ENCODE measurements around the gene WFDC5.

Gene WFDC5

DNA sequence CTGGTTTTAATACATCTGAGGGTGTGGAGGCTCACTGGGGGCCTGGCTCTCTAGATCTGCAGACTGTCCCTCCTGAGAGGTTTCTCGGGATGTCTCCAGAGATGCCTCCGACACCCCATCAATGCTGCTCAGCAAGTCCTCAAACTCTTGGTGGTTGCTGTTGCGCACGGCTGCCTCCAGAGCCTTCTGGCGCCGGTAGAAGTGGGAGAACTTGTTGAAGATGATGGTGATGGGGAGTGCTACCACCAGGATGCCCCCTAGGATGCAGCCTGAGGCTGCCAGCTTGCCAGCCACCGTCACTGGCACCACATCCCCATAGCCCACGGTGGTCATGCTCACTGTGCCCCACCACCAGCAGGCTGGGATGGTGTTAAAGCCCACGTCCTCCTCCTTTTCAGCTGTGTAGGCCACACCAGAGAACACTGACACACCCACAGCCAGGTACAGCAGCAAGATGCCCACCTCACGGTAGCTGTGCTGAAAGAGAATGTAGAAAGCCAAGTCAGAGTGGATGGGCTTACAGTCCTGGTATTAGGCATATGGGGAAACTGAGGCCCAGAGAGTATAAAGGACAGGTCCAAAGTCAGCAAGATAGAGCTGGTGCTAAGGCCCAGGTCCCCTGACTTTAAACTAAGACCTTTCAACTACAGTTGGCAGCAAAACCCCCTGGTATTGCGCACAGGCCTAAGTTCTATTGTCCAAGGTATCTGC is 20.0 kb downstream of the WFDC5 start:
- in situ Hi-C loops (cut with HindIII; ENCODE audit: low pct_ligation_motif_present, low pct_unique_long_range_greater_than_20kb, low sequenced_read_pairs), result no loop called here
- no peak for DNase-seq

DNA sequence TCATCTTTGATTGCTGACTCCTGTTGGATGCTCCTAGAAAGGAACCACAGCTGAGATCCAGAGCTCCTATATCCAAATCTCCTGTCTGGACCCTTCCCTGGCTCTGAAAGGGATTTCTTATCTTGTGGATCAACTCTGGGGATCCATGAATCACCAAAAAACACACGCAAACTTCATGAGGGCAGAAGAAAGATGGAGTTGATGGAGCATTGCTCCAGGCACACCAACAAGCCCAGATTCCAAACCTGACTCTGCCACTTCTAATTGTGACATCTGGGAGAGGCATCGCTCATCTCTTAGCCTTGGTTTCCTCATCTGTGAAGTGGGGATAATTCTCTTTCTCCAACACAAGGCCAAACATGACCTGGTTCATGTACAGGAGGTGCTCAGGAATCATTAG is 20.8 kb downstream of the WFDC5 start:
- no peak for DNase-seq
- in situ Hi-C loops (cut with HindIII; ENCODE audit: low pct_ligation_motif_present, low pct_unique_long_range_greater_than_20kb, low sequenced_read_pairs), result no loop called here

DNA sequence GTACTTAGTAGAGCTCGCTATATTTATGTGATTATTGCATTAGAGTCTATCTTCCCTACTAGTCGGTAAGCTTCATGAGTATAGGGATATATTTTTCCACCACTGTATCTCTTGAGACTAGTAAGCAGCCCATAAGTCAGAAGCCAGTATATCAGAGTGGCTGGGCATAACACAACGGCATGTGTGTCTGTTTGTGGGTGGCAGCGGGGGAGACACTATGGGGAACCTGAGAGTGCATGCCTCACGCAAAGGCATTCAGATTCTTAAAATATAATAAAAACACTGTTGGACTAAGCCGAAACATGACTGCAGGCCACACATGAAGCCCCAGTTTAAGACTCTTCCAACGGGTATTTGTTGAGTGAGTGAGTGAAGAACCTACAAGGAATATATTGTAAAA is 22.1 kb downstream of the WFDC5 start:
- no peak for DNase-seq
- in situ Hi-C loops (cut with HindIII; ENCODE audit: low pct_ligation_motif_present, low pct_unique_long_range_greater_than_20kb, low sequenced_read_pairs), result no loop called here

DNA sequence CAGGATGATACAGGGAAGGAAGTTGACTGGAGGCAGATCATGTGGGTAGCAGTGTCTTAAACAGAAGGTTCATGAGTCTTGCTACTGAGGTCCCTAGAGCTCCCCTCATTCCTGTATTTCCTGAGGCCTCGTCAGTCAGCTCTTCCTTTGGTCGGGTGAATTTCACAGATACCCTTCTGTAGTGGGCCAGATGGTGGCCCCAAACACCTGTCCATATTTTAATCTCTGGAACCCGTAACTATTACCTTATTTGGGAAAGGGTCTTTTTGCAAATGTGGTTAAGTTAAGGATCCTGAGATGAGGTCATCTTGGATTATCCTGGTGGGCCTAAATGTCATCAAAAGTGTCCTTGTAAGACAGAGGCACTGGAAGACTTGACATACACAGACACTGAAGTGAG is 23.6 kb downstream of the WFDC5 start:
- DNase-seq, result no peak
- in situ Hi-C loops (cut with HindIII; ENCODE audit: low pct_ligation_motif_present, low pct_unique_long_range_greater_than_20kb, low sequenced_read_pairs), result no loop called here

DNA sequence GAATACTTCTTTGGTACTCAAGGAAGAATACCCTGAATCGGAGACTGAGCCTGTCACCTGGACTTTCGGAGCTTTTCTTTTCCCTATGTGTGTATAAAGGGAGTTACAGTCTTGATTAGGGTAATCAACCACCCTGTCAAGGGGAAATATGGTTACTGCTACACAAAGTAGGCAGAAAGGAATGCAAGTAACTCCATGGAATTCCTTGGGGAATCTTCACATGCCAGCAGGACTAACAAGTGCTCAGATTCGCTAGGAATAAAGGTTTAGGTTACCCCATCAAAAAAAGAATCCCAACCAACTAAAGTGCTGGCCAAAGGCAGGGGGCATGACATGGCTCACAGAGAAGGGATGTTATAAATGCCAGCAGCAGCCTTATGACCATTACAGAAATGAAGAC is 24.5 kb downstream of the WFDC5 start:
- in situ Hi-C loops (cut with HindIII; ENCODE audit: low pct_ligation_motif_present, low pct_unique_long_range_greater_than_20kb, low sequenced_read_pairs), result no loop called here
- no peak for DNase-seq

DNA sequence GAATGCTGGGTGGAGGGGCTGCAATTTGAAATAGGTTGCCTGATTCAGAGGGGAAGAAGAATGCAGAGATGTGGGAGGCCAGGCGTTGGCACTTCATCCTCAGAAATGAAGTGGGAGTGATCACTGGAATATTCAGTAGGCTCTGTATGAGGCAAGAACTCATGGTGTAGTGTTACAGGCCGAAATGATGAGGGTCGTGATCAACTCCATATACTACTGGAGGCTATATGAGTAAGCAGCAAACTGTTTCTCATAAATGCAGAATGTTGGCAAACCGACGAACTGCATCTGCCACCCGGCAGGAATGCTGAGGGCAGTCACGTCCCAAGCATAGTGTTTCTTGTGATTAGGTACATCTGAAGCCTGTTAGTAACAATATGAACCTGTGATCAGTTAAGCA is 26.7 kb downstream of the WFDC5 start:
- in situ Hi-C loops (cut with HindIII; ENCODE audit: low pct_ligation_motif_present, low pct_unique_long_range_greater_than_20kb, low sequenced_read_pairs), result no loop called here
- no peak for DNase-seq

DNA sequence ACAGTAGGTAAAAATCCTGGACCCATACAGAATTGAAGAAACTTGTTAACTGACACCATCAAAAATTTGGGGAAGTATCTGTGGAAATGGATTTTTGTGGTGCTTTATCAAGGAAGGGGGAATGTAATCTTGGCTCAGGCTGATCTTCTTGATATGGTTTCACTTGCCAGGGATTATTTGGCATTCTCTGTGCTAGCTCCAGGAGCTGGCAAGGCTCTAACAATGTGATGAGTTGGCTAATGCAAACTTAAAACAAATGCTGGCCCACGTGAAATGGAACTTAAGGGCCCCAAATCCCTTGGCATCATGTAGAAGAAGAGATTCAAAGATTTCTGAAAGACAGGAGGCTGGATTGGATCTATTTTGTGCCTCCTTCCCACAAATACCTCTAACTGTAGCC is 27.2 kb downstream of the WFDC5 start:
- DNase-seq, result no peak

DNA sequence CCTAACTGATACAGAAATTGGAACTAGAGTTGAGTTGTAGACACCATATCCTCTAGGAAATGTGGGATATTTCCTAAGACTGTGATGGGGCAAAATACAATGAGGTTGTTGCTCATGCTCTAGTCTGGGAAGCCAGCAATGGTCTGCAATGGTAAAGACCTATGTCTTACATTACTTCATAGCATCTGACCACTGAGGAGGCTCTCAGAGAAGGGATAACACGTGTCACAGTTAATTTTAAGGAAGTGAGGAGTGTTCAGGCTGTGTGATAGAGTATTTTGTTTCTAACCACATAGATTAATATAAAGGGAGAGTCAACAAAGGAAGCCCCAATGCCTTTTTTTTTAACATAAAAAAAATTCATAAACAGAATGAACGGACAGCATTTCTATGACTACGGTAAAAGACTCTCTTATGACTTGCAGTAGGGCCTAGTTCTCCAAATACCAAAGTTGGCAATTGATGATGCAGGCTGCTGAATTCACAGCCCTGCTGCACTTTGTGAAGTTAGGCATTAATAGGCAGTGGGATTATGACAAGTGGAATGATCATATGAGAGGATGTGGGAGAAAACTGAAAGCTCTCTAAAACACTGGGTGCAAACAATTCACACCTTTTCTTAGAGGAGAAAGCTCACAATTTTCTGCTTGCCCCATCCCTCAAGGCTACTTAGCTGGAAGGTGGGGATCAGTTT is 27.7 kb downstream of the WFDC5 start:
- in situ Hi-C loops (cut with HindIII; ENCODE audit: low pct_ligation_motif_present, low pct_unique_long_range_greater_than_20kb, low sequenced_read_pairs), result no loop called here
- DNase-seq, result no peak

More for the DNA sequence above, 27.2 kb downstream of the WFDC5 start:
- in situ Hi-C loops (cut with HindIII; ENCODE audit: low pct_ligation_motif_present, low pct_unique_long_range_greater_than_20kb, low sequenced_read_pairs), result no loop called here

DNA sequence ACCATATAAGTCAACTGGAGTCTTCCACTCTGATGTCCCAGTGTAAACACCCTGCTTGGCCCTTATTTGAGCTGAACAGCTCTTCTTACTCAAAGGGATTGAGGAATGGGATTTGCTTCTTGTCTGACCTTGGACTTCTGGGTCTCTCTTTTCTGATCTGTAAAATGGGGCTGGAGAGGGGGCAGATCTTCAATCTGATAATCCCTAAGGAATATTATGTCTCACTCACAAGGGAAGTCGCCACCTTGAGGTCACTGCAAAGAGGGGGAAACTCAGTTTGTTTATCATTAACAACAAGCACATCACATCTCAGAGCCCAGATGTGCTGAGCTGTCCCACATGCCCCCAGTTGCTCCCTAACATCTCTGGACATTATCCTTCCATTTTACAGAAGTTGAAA is 29.1 kb downstream of the WFDC5 start:
- in situ Hi-C loops (cut with HindIII; ENCODE audit: low pct_ligation_motif_present, low pct_unique_long_range_greater_than_20kb, low sequenced_read_pairs), result no loop called here

DNA sequence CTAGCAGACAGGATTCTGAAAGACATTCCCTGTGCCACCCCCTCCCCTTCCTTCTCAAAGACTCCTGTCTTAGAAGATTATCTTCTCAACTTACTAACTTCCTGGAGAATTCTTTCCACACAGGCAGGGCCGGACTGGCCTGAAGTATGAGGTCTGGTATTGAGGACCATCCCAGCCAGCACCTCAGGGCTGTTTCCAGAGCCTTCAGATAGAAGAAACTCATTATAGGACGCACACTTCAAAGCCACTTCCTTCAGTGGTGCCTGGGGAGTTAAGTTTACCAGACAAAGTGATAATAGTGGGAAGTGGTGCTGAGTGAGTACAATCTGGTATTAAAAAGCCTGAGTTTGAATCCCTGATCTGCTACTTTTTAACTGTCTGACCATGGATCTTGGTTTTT is 29.7 kb downstream of the WFDC5 start:
- DNase-seq, result no peak
- in situ Hi-C loops (cut with HindIII; ENCODE audit: low pct_ligation_motif_present, low pct_unique_long_range_greater_than_20kb, low sequenced_read_pairs), result no loop called here

More for the DNA sequence above, 29.1 kb downstream of the WFDC5 start:
- no peak for DNase-seq

DNA sequence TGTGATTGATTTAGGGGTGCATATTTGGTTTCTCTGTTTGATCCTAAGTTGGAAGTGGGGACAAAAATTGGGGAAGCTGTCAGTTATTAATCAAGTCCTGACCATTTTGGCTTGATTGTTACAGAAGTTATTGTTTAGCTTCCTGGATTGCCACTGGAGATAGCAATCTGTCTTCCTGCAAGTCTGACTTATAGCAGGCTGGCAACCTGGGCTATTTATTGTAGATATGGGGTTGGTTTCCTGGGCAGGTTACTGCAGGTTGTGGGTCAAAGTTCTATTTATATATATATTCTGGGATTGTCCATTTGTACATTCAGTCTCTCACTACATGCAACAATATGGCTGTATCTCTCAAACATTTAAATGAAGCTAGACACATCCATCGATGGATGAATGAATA is 31.8 kb downstream of the WFDC5 start:
- in situ Hi-C loops (cut with HindIII; ENCODE audit: low pct_ligation_motif_present, low pct_unique_long_range_greater_than_20kb, low sequenced_read_pairs), result no loop called here
- DNase-seq, result no peak

DNA sequence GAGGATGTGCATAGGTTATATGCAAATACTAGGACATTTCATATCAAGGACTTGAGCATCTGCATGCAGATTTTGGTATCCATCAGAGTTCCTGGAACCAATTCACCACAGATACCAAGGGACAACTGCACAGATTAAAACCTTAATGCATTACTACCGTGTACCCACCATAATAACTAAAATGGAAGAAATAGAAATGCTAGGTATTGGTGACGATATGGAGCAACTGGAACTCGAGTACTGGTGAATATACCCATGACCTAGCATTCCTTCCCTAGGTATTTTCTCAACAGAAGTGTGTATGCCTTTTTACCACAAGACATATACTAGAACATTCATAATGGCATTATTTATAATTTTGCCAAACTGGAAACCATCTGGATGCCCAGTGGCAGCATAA is 32.5 kb downstream of the WFDC5 start:
- DNase-seq, result no peak
- in situ Hi-C loops (cut with HindIII; ENCODE audit: low pct_ligation_motif_present, low pct_unique_long_range_greater_than_20kb, low sequenced_read_pairs), result no loop called here

DNA sequence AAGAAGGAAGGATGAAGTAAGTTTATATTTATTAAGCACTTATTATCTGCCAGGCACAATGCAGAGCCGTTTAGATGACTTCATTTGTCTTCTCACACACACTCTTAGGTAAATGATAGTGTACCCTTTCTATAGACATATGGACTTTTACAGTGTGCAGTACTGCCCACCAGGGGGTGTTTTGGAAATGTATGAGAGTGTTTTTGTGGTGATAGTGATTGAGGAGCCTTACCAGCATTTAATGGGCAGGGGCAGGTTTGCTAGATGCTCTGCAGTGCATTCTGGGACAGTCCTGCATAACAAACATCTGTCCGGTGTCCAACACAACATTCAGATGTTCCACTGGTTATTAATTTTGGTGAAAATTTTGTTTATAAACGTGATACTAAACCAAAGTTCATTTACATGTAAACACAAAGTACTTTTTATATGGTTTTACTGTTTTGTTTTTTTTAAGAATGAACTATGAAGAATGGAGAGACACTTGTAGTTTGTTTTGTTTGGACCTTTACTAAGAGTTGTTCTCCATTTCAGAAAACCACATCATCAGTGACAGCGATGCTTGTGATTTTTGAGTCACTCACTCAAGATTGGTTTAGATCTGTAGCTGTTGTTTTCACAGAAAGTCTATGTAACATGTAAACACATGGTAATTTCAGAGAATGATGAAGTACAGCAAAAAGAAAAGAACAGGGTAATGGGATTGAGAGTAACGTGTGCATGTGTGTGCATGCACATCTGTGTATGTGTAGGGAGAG is 33.9 kb downstream of the WFDC5 start:
- peak; percentile 8 for DNase-seq
- in situ Hi-C loops (cut with HindIII; ENCODE audit: low pct_ligation_motif_present, low pct_unique_long_range_greater_than_20kb, low sequenced_read_pairs), result no loop called here

DNA sequence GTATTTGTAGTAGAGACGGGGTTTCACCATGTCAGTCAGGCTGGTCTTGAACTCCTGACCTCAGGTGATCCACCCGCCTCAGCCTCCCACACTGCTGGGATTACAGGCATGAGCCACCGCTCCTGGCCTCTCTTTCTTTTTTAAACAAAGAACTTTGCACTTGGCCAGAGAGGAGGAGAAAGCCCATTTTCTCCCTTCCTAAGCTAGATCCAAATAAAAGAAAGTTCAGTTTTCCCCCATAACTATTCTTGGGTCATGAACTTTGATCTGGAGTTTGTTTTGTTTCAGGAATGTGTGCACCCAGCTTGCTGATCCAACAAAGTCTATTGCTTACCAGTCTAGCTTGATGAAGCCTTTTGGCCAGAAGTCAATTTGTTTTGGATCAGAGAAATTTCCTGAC is 37.4 kb downstream of the WFDC5 start:
- in situ Hi-C loops (cut with HindIII; ENCODE audit: low pct_ligation_motif_present, low pct_unique_long_range_greater_than_20kb, low sequenced_read_pairs), result no loop called here
- no peak for DNase-seq

DNA sequence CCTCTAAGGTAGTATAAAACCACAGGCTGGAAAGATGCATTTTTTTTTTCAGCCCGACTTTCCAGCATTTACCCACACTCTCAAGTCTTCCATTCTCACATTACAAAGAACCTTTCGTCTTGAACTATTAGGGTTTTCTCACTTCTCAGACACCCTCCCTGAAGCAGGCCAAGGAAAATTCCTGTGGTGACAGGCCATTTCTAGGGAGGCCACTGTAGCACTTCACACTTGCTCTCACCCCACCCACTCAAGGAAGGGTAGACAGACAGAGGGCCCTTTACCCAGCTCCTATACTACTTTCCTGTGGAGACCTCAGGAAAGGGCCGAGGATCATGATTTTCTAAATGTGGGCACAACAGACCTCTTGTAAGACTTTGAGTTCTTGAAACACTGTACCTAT is 41.8 kb downstream of the WFDC5 start:
- DNase-seq, result no peak
- in situ Hi-C loops (cut with HindIII; ENCODE audit: low pct_ligation_motif_present, low pct_unique_long_range_greater_than_20kb, low sequenced_read_pairs), result no loop called here

DNA sequence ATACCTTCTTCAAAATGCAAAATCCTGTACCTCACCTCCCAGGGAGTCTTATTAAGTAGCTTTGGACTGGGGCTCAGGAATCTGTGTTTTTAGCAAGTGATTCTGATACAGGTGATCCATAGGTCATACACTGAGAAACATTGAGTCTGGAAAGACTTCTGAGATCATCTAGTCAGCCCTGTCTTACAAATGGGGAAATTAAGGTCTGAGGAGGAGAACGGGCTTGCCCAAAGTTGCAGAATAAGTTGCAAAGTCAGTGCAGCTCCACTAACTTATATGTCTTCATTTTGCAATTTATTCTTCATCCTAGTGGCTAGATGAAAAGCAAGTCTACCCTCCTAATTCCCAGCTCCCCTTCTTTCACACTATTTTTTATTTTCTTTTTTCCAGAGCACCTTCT is 42.9 kb downstream of the WFDC5 start:
- in situ Hi-C loops (cut with HindIII; ENCODE audit: low pct_ligation_motif_present, low pct_unique_long_range_greater_than_20kb, low sequenced_read_pairs), result no loop called here
- no peak for DNase-seq

DNA sequence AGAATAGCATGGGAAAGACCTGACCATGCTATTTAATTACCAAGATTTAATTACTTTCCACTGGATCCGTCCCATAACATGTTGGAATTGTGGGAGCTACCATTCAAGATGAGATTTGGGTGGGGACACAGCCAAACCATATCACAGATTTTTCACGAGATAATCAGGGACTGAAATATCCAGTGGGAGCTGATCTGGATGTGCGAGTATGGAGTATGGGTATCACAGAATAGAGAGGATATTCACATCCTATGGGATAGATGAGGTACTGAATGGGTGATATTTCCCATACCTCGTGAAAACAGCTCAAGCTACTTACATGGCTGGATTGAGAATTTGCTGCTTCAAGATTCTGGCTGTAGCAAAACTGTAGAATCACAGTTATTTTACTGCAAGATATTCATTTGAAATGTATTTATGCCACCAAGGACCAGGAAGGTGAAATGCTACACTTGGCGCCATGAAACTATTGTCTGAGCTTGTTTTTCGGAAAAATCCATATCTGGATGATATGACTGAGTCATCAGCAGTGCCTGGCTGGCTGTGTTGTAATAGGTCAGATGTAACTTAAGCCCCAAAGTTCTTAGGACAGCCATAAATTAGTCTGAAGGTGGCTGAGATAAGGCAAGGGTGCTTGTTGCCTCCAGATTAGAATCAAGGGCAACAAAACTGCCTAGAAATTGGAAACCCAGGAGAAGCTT is 43.9 kb downstream of the WFDC5 start:
- in situ Hi-C loops (cut with HindIII; ENCODE audit: low pct_ligation_motif_present, low pct_unique_long_range_greater_than_20kb, low sequenced_read_pairs), result no loop called here
- DNase-seq, result no peak

DNA sequence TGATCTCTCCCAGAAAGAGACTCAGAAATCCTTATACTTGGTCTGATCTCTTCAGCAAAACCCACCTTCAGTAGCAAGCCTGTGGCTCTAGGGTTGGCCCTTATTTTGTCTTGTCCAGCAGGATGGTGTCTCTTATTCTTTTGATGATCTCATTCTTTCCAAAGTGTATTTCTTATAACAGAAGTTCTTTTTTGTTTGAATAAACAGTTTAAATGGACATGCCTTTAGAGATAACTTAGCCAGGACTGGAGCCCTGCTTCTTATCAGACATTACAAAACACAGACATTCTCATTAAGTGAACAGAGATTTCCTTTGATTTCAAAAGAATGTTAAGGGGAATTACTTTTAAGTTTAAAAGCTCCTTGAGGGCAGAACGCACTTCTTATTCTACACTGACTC is 45.7 kb downstream of the WFDC5 start:
- DNase-seq, result no peak
- in situ Hi-C loops (cut with HindIII; ENCODE audit: low pct_ligation_motif_present, low pct_unique_long_range_greater_than_20kb, low sequenced_read_pairs), result no loop called here

DNA sequence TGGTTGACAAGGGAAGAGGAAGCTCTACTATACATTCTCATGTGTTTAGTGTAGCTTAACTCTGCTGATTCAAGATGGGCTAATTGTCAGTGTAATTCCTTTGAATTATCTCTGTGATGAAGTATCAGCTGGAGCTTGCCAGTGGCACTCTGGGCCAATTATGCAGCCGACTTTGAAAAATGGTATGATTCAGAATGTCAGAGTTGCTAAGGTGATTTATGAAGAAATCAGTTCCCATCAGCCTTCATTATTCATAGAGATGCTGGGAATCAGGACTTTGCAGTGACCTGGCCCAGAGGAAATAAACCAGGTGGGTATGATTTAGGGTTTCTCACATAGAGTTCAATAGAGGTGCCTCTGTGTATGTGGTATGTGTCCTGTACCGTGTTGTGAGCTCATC is 47.4 kb downstream of the WFDC5 start:
- in situ Hi-C loops (cut with HindIII; ENCODE audit: low pct_ligation_motif_present, low pct_unique_long_range_greater_than_20kb, low sequenced_read_pairs), result no loop called here
- no peak for DNase-seq

All from ACHN (cell line).